Activated CD8-positive, alpha-beta memory T cell treated with anti-CD3 and anti-CD28 coated beads for 48 hours (primary cell): ENCODE measurements around the gene SASH1.
"Not testable (repeated sequence)": the region's sequence is repeated elsewhere in the genome, so short reads cannot be mapped to it uniquely, and the experiment has no call there.

Experiments
- DNase-seq, 3 experiments: peaks; one replicate each; pipeline ENCODE4 v3.0.0-alpha.2; 2020; ENCODE audit warnings: low read depth in 2 of 3, low spot score in 2 of 3

SASH1 gene

DNA sequence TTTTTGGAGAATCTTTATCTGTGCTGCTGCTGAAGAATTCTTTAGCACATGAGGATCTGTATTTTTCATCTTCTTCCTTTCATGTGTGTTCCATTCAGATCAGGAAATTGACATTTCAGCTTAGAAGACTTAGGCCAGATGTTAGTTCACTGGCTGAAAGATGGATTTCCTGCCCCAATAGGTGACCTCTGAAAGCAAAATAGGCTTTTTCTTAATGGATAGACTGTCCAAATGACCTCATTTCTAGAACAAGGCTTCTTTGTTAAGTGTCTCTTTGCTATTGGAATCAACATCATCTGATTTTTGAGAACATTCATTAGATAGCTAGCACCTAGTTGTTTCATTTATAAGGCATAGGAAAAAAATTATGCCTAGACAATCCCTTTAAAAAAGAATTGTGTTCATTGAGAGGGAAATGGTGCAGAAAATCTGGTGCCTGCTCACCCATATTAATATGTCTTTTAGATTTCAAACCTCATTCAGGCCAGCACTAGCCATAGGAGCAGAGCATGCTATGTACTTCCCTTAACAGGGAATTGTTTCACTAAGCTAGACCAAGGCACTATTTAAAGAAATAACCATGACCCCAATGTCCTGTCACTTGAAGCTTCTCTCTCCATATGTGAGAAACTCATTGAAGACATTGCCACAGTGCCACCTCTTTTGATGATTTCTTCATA is 13.6 kb upstream of the SASH1 start:
- DNase-seq = no peak

DNA sequence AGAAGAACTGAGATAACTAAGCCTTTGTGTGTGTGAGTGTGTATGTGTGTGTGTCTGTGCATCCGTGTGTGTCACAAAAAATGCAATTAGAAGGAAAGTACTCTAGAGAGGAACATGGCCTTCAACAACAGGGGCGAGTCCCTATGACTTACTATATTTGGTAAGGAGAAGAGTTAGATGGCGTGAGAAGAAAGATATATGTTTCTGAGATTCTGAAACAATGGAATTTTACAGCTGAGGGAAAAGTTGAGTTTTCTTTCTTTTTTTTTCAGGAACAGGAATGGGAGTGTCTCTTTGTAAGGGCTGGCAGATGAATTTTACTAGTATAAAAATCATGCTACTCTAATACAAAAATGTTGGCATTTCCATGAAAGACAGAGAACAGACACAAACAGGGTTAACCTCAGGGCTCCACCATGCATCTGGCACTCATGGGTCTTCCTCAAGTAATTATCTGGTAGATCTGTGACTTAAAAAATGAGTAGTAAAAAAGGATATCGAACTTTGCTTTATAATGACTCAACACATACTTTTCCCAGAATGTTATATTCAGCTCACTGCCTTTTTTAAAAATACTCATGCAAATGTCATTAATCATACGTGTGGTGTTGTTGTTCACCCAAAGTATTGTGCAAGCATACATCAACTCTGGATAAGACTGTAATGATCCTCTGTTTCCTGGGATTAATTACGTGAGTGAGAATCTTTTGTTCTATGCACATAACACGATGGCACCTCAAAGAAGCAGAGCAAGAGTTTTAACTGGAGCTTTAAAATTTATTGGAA is 12.8 kb upstream of the SASH1 start:
- no peak for DNase-seq

DNA sequence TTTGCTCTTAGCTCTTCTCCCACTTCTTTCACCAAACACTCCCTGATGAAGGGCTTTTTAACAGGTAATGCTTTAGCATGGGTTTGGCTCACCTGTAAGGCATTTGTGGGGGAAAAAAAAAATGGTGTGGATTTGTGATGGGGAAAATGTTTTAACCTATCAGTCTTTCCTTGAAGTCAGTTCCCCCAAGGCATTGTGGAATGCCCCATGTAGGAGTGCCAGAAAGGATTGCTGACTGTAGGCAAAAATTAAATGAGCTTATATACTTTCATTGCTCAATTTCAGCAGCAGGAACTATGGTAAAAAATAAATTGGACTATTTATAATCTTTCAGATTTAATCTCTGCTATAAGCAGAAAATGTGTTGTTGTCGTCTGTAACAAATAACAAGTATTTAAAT is 10.6 kb upstream of the SASH1 start:
- no peak for DNase-seq

DNA sequence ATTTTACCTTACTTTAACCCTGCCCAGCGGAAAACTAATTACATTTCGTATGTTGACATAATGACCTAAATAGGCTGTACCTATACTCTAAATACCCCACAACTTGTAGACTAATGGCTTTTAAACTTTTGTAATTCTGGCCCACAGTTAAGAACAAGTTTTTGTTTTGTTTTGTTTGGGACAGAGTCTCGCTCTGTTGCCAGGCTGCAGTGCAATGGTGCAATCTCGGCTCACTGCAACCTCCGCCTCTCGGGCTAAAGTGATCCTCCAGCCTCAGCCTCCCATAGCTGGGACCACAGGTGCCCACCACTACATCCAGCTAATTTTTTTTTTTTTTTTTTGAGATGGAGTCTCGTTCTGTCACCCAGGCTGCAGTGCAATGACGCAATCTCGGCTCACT is 5.7 kb upstream of the SASH1 start:
- DNase-seq = no peak

DNA sequence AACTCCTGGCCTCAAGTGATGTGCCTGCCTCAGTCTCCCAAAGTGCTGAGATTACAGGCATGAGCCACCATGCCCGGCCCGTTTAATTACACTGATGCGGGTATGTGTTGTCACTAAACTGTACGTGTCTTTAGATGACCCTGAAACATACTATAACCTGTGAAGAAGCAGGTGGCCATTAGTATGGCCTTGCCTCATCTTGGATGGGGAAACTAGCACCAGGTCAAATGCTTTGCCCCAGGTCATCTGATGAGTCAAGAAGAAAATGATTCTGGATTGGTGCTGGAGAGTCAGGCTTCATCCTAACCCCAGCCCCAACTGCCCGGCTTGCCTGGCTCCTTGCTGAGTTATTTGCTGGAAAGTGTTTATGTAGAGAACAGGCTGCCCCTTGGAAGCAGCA is 2.9 kb upstream of the SASH1 start:
- no peak for DNase-seq

DNA sequence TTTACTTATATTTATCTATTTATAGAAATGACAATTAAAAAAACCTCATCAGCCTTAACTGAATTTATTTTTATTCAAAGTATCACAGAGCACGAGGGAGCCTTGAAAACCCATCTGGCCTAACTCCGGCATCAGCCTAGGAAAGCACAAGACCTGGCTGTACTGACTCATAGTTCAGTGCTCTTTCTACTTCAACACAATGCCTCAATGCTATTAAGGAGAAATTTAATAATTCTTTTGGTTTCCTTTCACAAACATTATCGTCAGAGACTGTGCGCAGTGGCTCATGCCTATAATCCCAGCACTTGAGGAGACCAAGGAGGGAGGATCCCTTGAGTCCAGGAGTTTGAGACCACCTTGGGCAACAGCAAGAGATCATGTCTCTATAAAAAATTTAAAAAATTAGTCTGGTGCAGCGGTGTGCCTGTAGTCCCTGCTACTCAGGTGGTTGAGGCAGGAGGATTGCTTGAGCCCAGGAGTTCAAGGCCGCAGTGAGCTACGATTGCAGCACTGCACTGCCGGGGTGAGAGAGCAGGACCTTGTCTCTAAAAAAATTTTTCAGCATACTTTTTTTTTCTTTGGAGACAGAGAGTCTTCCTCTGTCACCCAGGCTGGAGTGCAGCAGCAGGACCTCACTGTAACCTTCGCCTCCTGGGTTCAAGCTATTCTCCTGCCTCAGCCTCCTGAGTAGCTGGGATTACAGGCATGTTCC is 1.9 kb upstream of the SASH1 start:
- no peak for DNase-seq

DNA sequence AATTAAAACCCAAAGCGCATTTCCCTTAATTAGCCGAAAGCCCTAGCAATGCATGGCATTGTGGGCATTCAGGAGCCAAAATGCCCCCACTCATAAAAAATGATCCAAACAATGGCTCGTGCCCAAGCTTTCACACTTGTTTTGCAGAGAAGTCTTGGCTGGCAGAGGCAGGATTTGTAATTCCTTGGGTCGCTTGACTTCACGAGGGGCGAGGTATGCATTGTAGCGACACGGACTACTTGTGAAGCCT is 613 bp upstream of the SASH1 start:
- DNase-seq = no peak

DNA sequence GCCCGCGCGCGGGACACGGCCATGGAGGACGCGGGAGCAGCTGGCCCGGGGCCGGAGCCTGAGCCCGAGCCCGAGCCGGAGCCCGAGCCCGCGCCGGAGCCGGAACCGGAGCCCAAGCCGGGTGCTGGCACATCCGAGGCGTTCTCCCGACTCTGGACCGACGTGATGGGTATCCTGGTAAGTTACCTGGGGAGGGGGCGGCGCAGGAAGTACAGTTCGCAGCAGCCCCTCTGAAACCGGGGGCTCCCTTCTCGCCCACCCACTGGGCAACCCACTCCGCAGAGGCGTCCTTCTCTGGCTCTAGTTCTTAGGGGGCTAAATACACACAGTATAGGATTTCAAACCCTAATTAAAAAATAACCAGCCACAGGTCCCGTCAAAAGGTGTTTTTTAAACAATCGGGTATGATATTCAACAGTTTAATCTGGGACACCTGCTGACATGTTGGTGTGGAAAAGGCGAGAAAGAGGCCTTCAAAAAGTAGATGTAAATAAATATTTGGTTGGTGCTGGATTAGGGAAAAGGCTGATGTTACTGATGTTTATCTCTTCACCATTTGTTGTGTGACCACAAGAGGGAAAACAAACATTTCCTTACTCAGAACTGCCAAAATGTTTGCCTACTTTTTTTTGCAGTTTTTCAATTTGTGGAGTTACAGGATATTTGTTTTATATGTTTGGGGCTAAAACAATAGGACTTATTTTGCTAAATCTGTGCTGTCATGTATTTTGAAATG is 577 bp downstream of the SASH1 start:
- DNase-seq = no peak

DNA sequence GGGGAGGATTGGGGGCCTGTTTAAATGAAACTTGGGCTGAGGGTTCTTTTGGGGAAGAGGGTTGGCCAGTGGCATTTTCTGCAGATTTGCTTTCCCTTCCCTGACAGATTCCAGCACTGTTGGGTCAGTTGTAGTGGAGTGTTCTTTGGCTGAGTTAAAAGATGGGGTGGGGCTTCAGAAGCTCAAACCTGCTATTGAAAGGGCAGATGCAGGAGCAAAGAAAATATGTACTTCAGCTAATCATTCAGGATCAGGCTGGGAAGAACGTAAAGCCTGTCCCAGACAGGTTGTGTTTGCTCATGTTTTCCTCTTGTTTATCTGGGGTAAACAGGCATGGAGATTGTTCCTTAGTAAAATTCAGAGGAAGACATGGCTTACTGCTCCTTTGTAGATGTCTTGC is 2.5 kb downstream of the SASH1 start:
- DNase-seq = no peak

DNA sequence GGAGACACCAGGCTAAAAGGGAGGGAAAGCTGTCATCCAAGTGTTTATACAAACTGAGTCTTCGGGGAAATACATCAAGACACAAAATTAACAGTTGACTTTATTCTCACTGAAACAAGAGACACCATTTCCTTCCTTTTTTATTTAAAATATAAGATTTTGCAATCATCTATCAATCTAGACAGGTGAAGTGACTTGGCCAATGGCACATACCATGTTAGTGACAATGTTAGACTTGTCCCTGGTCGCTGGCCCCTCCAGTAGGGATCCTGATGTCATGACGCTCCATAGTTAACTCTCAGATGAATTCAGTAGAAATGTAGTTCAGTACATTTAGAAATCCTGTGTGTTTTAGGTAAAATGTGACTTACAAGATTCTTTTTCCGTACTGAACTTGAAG is 2.9 kb downstream of the SASH1 start:
- DNase-seq = no peak

DNA sequence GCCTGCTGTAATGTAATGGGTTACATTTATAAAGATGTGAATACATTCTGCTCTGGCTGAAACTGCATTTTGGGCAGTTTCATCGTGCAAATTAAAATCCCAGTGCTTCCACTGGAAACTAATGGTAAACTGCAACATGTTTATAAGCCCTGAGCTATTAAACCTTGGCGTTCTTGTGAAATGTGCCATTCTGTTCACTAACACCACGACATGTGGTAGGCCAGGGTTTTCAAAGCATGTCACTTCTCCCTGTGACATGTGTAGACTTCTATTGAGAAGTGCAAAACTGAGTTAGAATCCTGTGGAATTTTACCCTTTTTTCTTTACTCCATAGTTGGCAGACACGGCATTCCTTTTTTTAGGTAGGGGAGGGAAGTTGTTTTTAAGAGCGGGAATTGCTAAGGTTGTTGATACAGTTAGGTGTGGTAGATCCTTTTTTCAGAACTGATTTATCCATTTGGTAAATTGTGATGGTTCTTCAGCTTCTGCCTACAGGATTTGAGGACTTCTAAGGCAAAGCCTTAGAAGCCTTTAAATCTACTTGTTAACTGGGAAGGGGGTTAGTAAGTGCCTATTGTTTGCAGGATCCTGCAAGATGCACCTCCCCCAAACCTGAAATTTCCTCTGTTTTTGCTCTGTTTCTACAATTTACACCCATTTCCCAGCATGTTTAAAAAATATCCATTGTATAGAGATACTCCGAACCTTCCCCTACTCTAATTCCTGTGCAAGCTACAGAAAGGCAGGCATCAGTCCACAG is 4.2 kb downstream of the SASH1 start:
- DNase-seq = no peak

DNA sequence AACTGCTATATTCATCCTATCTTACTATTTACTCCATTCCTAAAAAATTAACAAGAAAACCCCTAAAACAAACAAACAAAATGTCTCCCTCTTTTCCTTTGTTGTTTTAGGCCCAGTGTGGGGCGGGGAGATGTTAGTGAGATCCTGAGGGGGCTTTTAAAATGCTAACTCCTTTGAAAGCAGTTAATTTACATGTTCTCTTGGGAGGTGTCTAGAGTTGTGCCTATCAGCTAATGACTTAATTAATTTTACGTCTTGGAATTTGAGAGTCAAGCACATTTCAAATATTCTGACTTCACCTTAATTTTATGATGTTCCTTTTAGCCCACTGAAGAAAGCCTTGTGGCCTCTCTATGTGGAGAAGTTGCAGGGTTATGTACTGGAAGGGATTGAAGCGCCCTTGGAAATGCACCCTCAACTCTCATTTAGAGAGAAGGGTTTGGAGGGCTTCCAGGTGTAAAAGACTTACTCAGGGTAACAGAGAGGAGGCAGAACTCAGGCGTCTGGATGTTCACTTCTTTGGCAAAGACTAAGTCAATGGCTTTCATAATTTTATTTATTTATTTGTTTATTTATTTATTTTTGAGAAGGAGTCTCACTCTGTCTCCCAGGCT is 4.9 kb downstream of the SASH1 start:
- no peak for DNase-seq

DNA sequence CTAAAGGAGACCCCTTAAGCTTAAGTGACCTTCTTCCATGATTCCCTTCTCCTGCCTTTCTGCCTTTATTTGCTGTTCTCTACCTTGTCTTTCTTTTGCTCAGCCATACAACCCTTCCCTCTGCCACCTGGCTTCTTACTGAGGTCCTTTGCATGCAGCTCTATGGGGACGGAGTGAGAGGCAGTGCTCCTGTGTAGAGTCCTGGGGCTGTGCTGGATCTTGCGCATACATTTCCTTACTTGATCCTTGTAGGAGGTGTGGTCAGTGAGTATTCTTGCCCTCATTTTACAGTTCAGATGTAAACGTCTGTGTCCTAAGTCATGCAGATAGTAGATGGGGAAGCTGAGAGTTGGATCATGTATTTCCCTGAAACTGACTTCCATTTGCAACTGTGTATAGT is 5.7 kb downstream of the SASH1 start:
- DNase-seq = no peak

DNA sequence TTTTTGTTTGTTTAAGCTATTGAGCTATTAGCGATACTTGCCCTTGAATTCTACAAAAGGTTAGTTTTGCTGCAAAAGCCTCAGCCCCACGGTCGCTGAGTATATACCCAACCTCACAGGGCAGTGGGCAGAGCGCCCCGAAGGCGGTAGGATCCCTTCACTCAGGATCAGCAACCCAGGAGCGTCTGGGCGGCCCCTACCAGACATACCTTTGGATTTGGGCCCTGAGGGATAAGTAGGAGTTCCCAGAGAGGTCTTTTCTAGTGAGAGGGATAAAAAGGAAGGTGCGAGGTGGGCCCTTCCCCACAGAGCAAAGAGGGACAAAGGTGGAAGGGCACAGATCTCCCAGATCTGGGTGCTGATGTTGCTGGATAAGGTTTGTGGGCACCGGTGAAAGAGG is 6.1 kb downstream of the SASH1 start:
- DNase-seq = no peak

DNA sequence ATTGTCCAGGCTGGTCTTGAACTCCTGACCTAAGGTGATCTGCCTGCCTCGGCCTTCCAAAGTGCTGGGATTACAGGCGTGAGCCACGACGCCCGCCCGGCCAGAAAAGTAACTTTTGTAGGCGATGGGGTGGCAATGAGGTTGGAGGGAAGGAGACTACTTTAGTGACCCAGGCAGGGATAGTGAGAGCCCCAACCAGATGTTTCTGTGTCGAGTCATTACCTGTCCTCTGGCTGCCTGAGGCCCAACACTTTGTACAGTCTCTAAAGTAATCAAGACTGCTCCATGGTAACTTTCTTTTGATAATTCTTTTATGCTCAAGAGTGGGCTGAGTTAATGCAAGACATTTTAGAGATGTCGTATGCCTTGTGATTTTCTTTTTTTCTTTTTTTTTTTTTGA is 6.8 kb downstream of the SASH1 start:
- no peak for DNase-seq

DNA sequence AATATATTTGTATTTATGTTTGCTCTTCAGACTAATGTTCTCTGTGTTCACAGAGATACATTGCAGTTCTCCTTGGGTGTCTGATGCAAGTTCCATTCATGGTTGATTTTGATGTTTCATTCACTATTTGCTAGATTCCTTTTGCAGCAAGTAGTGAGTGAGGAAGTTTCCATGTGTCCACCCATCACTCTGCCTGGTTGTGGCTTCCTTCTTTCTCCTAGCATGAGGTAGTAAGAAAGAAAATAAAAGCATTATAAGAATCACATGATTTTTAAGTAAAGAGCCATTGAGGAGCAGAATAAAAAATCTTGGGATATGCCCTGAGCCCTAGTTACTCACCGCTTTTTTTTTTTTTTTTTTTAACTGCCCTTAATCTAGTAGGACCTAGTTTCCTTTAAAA is 8.7 kb downstream of the SASH1 start:
- no peak for DNase-seq

DNA sequence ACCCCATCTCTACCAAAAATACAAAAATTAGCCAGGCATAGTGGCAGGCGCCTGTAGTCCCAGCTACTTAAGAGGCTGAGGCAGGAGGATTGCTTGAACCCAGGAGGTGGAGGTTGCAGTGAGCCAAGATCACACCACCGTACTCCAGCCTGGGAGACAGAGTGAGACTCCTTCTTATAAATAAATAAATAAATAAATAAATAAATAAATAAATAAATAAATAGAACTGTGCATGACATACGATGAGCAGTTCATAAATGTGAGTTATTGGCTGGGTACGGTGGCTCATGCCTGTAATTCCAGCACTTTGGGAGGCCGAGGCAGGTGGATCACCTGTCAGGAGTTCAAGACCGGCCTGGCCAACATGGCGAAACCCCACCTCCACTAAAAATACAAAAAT is 9.8 kb downstream of the SASH1 start:
- DNase-seq = not testable (repeated sequence)

DNA sequence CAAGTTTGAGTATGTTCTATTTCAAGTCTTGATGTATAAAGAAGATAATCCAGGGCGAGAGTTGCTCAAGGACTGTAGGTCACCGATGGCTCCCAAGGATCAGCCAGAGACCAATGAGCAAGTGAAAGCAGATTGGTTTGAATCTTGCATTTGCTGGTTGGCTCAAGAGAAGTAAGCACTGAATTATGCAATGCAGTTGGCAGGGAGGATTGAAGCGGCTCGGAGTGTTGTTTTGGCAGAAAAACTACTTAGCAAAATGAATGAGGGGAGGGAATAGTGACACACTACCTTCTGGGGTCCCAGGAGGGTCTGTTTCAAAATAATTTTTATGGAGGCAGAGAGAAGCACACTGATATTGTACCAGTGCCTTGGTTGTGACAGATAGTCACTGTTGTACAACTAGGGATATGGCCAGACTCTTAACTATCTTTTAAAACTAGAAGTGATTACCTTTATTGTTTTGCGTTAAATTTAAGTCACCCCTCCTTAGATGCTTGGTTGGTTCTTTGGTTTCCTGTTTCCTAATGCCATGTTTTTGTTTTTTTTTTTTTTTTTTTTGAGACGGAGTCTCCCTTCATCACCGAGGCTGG is 15.7 kb downstream of the SASH1 start:
- no peak for DNase-seq

DNA sequence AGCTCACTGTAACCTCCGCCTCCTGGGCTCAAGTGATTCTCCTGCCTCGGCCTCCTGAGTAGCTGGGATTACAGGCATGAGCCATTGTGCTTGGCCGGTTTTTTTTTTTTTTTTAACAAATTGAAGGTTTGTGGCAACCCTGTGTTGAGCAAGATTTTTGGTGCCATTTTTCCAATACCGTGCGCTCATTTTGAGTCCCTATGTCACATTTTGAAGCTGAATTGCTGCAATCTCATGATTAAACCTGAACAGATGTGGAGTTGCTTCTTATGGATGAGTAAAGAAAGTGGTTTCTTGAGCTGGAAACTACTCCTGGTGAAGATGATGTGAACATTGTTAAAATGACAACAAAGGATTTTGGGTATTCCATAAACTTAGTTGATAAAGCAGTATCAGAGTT is 16.6 kb downstream of the SASH1 start:
- no peak for DNase-seq

DNA sequence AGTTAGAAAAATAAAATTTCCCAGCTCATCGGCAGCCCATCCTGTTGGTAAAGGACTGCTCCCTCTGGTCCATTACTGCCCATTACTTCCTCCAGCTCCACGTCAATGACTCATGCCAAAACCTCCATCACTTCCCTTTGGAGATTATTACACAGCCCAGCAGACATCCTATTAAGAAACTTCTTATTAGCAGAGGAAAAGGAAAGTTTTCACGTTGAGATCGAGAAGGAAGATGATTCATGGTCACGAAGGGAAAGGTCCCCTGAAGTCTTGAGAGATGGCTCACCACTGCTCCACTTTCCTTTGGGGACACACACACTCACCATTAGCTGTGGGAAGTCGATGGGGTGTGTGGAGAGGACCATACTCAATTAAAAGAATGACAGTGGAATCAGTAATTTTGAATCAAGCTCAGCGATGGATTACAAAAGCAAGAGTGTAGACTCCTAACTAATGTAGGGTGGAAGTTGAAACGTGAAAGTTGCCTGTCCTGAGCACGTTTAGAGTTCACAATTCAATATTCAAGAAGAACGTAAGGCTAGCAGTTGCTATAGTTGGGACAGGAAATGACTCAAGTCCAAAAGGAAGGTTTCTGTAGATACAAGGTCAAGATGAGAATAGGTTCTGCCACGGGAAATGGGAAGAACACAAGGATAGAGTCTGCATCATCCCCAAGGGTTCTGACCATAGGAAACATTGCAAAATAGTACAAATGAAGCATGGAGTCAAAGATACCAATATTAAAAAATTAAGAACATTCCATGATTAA is 21.6 kb downstream of the SASH1 start:
- DNase-seq = no peak
